CD4-positive, alpha-beta T cell (primary cell): ENCODE results near the gene METAP1D. TPM values are rescaled to one million over a fixed set of nuclear protein-coding genes. Genes with fewer than 3 reads are reported as not detected.
A peak's percentile ranks its signal among the peaks of the same experiment; 100 is the strongest.

Experiments
- ATAC-seq: fragments of 200-7000 bp; cut with Tn5 transposase; one replicate; pipeline ENCODE4 v1.10.0; 2022; ENCODE audit warnings: mild to moderate bottlenecking; ENCODE audit not compliant: poor library complexity
- CTCF ChIA-PET: fragments of 350-600 bp; sonication (Branson Sonifier 250); formaldehyde crosslinking; loops from one replicate; lab custom pipeline; 2021; ENCODE audit warnings: antibody characterized with exemption, inconsistent platforms; lab: Charles Lee
- POLR2A ChIA-PET: fragments of 350-600 bp; sonication (Branson Sonifier 250); formaldehyde crosslinking; loops from one replicate; lab custom pipeline; 2021; ENCODE audit warnings: antibody characterized with exemption, inconsistent platforms; lab: Charles Lee
- DNase-seq, 14 experiments: peaks; one replicate each; pipeline ENCODE4 v3.0.0-alpha.2; 2013 to 2020; ENCODE audit warnings: mixed read lengths in 2 of 14
- H3K27ac ChIP-seq, 2 donors: one replicate each; pipeline versions ENCODE4 v1.5.1 to v1.7.0; 2013; ENCODE audit warnings: low read length in 2 of 2, low read depth in 1 of 2, mild to moderate bottlenecking in 1 of 2
- H3K27me3 ChIP-seq, 2 experiments: 1 replicate in 1 of 2; 2 replicates in 1 of 2; pipeline versions ENCODE4 v1.6.1 to v1.7.0; 2013; ENCODE audit warnings: low read length in 2 of 2, control low read depth in 1 of 2, mild to moderate bottlenecking in 1 of 2, moderate library complexity in 1 of 2; ENCODE audit not compliant: insufficient read depth in 2 of 2, control insufficient read depth in 1 of 2
- H3K36me3 ChIP-seq: one replicate; pipeline ENCODE4 v1.6.1; 2013; ENCODE audit warnings: low read length, control low read depth; ENCODE audit not compliant: insufficient read depth
- H3K4me1 ChIP-seq: one replicate; pipeline ENCODE4 v1.6.1; 2013; ENCODE audit warnings: low read length, control low read depth; ENCODE audit not compliant: insufficient read depth
- H3K4me3 ChIP-seq: one replicate; pipeline ENCODE4 v1.5.1; 2013; ENCODE audit warnings: mild to moderate bottlenecking, low read length, moderate library complexity
- H3K9me3 ChIP-seq, 2 experiments: 1 replicate in 1 of 2; 2 replicates in 1 of 2; pipeline versions ENCODE4 v1.6.1 to v1.7.0; 2013; ENCODE audit warnings: low read length in 2 of 2, mild to moderate bottlenecking in 2 of 2, control low read depth in 1 of 2, moderate library complexity in 1 of 2; ENCODE audit not compliant: control insufficient read depth in 1 of 2, insufficient read depth in 1 of 2
- H3K27ac Mint-ChIP-seq: one replicate; pipeline ENCODE4 v1.8.0; 2020; ENCODE audit warnings: mixed read lengths
- H3K27me3 Mint-ChIP-seq: one replicate; pipeline ENCODE4 v1.8.0; 2021; ENCODE audit warnings: mixed read lengths
- H3K36me3 Mint-ChIP-seq: one replicate; pipeline ENCODE4 v1.8.0; 2021; ENCODE audit warnings: low read depth, mixed read lengths
- H3K4me1 Mint-ChIP-seq: one replicate; pipeline ENCODE4 v1.8.0; 2021; ENCODE audit warnings: low read depth, mixed read lengths
- H3K4me3 Mint-ChIP-seq: one replicate; pipeline ENCODE4 v1.8.0; 2020; ENCODE audit warnings: mild to moderate bottlenecking, mixed read lengths
- H3K9me3 Mint-ChIP-seq: one replicate; pipeline ENCODE4 v1.8.0; 2020; ENCODE audit warnings: mixed read lengths
- intact Hi-C, 2 experiments: fragments of 100-400 bp; cut with DNase I in 1 of 2; cut with micrococcal nuclease in 1 of 2; formaldehyde crosslinking; loops; one replicate each; pipeline versions ENCODE4 v1.15.1 to v1.9.0; 2023 to 2025; cut with DNase I, micrococcal nuclease
- total RNA-seq, 174 experiments: library from RNA in 2 of 174; stranded (reverse) in 2 of 174; gene quantifications; one replicate each; pipeline ENCODE4 v1.2.3 and lab custom pipeline; 2021 to 2026
- TF ChIP-seq, protein P1 (sequence below): fragments of 200-600 bp; IDR thresholded peaks from one replicate; pipeline ENCODE4 v1.8.0; 2022; ENCODE audit warnings: antibody characterized with exemption, mild to moderate bottlenecking

METAP1D gene
- total RNA-seq, 2 experiments from 2014 or later: 7.2 to 7.9 TPM

DNA sequence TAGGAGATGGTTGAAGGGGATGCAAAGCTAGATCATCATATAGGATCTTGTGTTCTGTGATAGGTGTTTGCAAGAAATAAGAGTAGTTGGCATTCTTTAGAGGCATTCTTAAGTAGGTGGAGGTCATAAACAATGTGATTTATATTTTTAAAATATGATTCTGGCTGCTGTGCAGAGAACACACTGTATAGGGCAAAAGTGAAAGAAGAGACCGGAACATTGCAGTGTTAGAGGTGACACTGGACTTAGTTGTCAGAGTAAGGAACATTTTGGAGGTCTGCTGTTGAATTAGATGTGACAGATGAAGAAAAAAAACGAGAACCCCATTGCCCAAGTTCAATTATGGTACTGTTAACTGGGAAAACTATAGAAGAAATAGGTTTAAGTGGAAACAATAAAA, 39.8 kb upstream of the METAP1D start:
- DNase-seq (no peak), ATAC-seq (no peak)
- Histone ChIP-seq H3K27me3 (no peaks in the 10 kb centered on the region), H3K36me3 (peaks cover 3% of the 10 kb centered on the region), H3K9me3 (no peaks in the 10 kb centered on the region), H3K4me3 (no peak overlapping the region), H3K27ac (no peak overlapping the region), H3K4me1 (peaks cover 3% of the 10 kb centered on the region)
- TF ChIP-seq, protein P1, sequence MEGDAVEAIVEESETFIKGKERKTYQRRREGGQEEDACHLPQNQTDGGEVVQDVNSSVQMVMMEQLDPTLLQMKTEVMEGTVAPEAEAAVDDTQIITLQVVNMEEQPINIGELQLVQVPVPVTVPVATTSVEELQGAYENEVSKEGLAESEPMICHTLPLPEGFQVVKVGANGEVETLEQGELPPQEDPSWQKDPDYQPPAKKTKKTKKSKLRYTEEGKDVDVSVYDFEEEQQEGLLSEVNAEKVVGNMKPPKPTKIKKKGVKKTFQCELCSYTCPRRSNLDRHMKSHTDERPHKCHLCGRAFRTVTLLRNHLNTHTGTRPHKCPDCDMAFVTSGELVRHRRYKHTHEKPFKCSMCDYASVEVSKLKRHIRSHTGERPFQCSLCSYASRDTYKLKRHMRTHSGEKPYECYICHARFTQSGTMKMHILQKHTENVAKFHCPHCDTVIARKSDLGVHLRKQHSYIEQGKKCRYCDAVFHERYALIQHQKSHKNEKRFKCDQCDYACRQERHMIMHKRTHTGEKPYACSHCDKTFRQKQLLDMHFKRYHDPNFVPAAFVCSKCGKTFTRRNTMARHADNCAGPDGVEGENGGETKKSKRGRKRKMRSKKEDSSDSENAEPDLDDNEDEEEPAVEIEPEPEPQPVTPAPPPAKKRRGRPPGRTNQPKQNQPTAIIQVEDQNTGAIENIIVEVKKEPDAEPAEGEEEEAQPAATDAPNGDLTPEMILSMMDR: no peak
- CTCF ChIA-PET: no interaction called here
- peaks cover 47% of the 10 kb centered on the region for H3K4me1 Mint-ChIP-seq
- H3K27me3 Mint-ChIP-seq: no peaks in the 10 kb centered on the region
- POLR2A ChIA-PET: no interaction called here
- no peak overlapping the region for H3K27ac Mint-ChIP-seq
- no peaks in the 10 kb centered on the region for H3K9me3 Mint-ChIP-seq
- peaks cover 33% of the 10 kb centered on the region for H3K36me3 Mint-ChIP-seq
- H3K4me3 Mint-ChIP-seq: no peak overlapping the region
- intact Hi-C loops: no loop called here

DNA sequence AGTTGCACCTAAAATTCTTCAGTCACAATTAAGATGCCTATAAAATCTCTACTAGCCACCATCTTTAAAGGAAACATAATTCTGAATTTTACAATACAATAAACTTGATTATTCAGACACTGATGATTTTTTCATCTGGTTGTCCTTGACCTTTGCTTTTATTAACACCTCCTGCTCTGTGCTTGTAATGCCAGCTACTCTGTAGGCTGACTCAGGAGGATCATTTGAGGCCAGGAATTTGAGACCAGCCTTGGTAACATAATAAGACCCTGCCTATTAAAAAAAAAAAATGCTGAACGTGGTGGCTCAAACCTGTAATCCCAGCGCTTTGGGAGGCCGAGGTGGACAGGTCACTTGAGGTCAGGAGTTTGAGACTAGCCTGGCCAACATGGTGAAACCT, 39.2 kb upstream of the METAP1D start:
- Histone ChIP-seq H3K27me3 (no peaks in the 10 kb centered on the region), H3K9me3 (no peaks in the 10 kb centered on the region), H3K4me3 (no peak overlapping the region), H3K36me3 (peaks cover 5% of the 10 kb centered on the region), H3K27ac (no peak overlapping the region), H3K4me1 (no peaks in the 10 kb centered on the region)
- POLR2A ChIA-PET: no interaction called here
- H3K4me1 Mint-ChIP-seq: peaks cover 50% of the 10 kb centered on the region
- CTCF ChIA-PET: no interaction called here
- TF ChIP-seq, protein P1: no peak
- H3K27me3 Mint-ChIP-seq: no peaks in the 10 kb centered on the region
- intact Hi-C loops: no loop called here
- H3K4me3 Mint-ChIP-seq: no peak overlapping the region
- ATAC-seq (no peak), DNase-seq (no peak)
- peaks cover 35% of the 10 kb centered on the region for H3K36me3 Mint-ChIP-seq
- H3K9me3 Mint-ChIP-seq: no peaks in the 10 kb centered on the region
- H3K27ac Mint-ChIP-seq: no peak overlapping the region

DNA sequence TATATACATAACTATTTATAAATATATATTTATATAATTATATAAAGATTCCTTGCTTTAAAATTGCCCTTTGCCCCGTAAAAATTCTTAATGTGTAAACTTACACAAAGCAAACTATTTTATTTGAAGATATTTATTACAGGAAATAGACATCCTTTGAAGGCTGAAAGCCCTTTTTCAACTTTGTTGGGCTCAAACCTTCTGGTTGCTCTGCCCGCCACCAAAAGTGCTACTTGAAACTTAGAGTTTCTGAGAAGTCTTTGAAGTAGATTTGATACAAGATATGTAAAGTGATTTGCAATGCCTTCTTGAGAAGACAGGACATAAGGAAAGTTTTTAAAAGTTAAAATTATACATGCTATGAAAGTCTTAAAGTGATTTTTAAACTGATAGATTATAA, 36.6 kb upstream of the METAP1D start:
- CTCF ChIA-PET: no interaction called here

More for the DNA sequence above, 36.6 kb upstream of the METAP1D start:
- DNase-seq (peak in 1 of 14 experiments; percentile 28), ATAC-seq (no peak)
- Mint-ChIP-seq H3K4me1 (peaks cover 47% of the 10 kb centered on the region), H3K9me3 (no peaks in the 10 kb centered on the region), H3K27me3 (no peaks in the 10 kb centered on the region), H3K36me3 (peaks cover 43% of the 10 kb centered on the region), H3K27ac (no peak overlapping the region), H3K4me3 (no peak overlapping the region)
- Histone ChIP-seq H3K27me3 (no peaks in the 10 kb centered on the region), H3K27ac (no peak overlapping the region), H3K4me1 (no peaks in the 10 kb centered on the region), H3K36me3 (peaks cover 24% of the 10 kb centered on the region), H3K4me3 (no peak overlapping the region), H3K9me3 (no peaks in the 10 kb centered on the region)
- POLR2A ChIA-PET: no interaction called here
- TF ChIP-seq, protein P1: no peak
- intact Hi-C loops: no loop called here
